ENCODE data around the gene FKBP1A.

- no peak for TF ChIP-seq CTCF (conservative IDR thresholded peaks at IDR 0.05 in 1 of 2, IDR thresholded peaks at IDR 0.05 in 1 of 2; ENCODE audit: extremely low read depth in 1 of 2, insufficient read depth in 1 of 2, low read depth in 1 of 2, low read length in 2 of 2)
- TF ChIP-seq EZH2 (IDR thresholded peaks at IDR 0.05; ENCODE audit: borderline replicate concordance, low read length) = no peak
Observed at GRCh38 chr20:1360094-1360846, 32.6 kb downstream of the FKBP1A start.
